Peyer's patch (tissue), 4 donors: ENCODE measurements around the gene ATP9A. TPM values are rescaled to one million over a fixed set of nuclear protein-coding genes. Genes with fewer than 3 reads are reported as not detected.

Experiments
- DNase-seq, 3 donors: peaks; one replicate each; pipeline ENCODE4 v3.0.0-alpha.2; 2017 to 2019
- H3K27ac ChIP-seq, 4 donors: fragments of 200-600 bp; sonication (generic); one replicate each; pipeline ENCODE4 v1.5.1; 2016 to 2019
- H3K27me3 ChIP-seq, 2 donors: fragments of 200-600 bp; sonication (generic); one replicate each; pipeline ENCODE4 v1.5.1; 2019
- H3K36me3 ChIP-seq, 3 donors: fragments of 200-600 bp; sonication (generic); one replicate each; pipeline ENCODE4 v1.5.1; 2016 to 2019
- H3K4me1 ChIP-seq, 4 donors: fragments of 200-600 bp; sonication (generic); one replicate each; pipeline ENCODE4 v1.5.1; 2016 to 2019
- H3K4me3 ChIP-seq, 4 donors: fragments of 200-600 bp; sonication (generic); 1 replicate in 3 of 4; 2 replicates in 1 of 4; pipeline ENCODE4 v1.5.1; 2016 to 2019; ENCODE audit warnings: mild to moderate bottlenecking in 1 of 4
- H3K9me3 ChIP-seq, 4 donors: fragments of 200-600 bp; sonication (generic); one replicate each; pipeline ENCODE4 v1.5.1; 2016 to 2019; ENCODE audit warnings: mild to moderate bottlenecking in 1 of 4
- CTCF ChIP-seq, 6 experiments: fragments of 450-650 bp in 4 of 6; fragments of 200-600 bp in 2 of 6; sonication (generic) in 1 of 6; IDR thresholded peaks; one replicate each; pipeline ENCODE4 v1.5.1; 2017 to 2019; ENCODE audit warnings: antibody characterized with exemption in 6 of 6, mild to moderate bottlenecking in 3 of 6, moderate library complexity in 1 of 6
- POLR2A ChIP-seq, 2 donors: fragments of 450-650 bp; IDR thresholded peaks; one replicate each; pipeline ENCODE4 v1.5.1; 2017; ENCODE audit warnings: antibody characterized with exemption in 2 of 2, mild to moderate bottlenecking in 2 of 2, moderate library complexity in 2 of 2
- total RNA-seq, 4 donors: library from RNA; depleted of rRNA; stranded (reverse); fragments of >200 nt; gene quantifications; one replicate each; pipeline ENCODE4 v1.1.0, GENCODE V29; 2016

ATP9A gene
- total RNA-seq, 4 donors from 2014 or later = 27.2 to 73.1 (median 48.7) TPM

GRCh38 chr20:51802170-51802751, 34.1 kb upstream of the ATP9A start, which contains the start of gene SALL4:
SALL4 (minus strand) TSS chr20:51802521; CDS start chr20:51802408, 113 bp downstream.
- Histone ChIP-seq H3K27me3 (peaks cover 0 to 21% of the 10 kb centered on the region in 2 donors), H3K36me3 (no peaks in the 10 kb centered on the region), H3K27ac (no peak within 1 kb of the TSS), H3K9me3 (no peaks in the 10 kb centered on the region), H3K4me1 (peaks cover 3 to 27% (median 8%) of the 10 kb centered on the region in 4 donors), H3K4me3 (peak within 1 kb of the TSS; percentile 15 to 49 (median 38))
- no peak for DNase-seq
- no peak for TF ChIP-seq POLR2A (IDR thresholded peaks at IDR 0.05)
- TF ChIP-seq CTCF (IDR thresholded peaks at IDR 0.05) = no peak

GRCh38 chr20:51801823-51802123, 33.6 kb upstream of the ATP9A start:
- no peaks in the 10 kb centered on the region for H3K36me3 ChIP-seq
- no peak for DNase-seq
- peaks cover 3 to 27% (median 8%) of the 10 kb centered on the region in 4 donors for H3K4me1 ChIP-seq
- no peak overlapping the region for H3K27ac ChIP-seq
- peak overlapping the region; percentile 15 to 49 (median 38) for H3K4me3 ChIP-seq
- H3K27me3 ChIP-seq = peaks cover 0 to 21% of the 10 kb centered on the region in 2 donors
- H3K9me3 ChIP-seq = no peaks in the 10 kb centered on the region
- no peak for TF ChIP-seq CTCF (IDR thresholded peaks at IDR 0.05)
- no peak for TF ChIP-seq POLR2A (IDR thresholded peaks at IDR 0.05)

- Histone ChIP-seq H3K4me1 (peaks cover 3 to 27% (median 8%) of the 10 kb centered on the region in 4 donors), H3K27me3 (peaks cover 0 to 21% of the 10 kb centered on the region in 2 donors), H3K36me3 (no peaks in the 10 kb centered on the region), H3K9me3 (no peaks in the 10 kb centered on the region), H3K27ac (no peak overlapping the region), H3K4me3 (peak overlapping the region; percentile 15 to 49 (median 38))
- no peak for DNase-seq
- TF ChIP-seq POLR2A (IDR thresholded peaks at IDR 0.05) = no peak
- no peak for TF ChIP-seq CTCF (IDR thresholded peaks at IDR 0.05)
Measured at GRCh38 chr20:51801122-51801822, 33.1 kb upstream of the ATP9A start.

- Histone ChIP-seq H3K27me3 (peaks cover 0 to 21% of the 10 kb centered on the region in 2 donors), H3K36me3 (no peaks in the 10 kb centered on the region), H3K9me3 (no peaks in the 10 kb centered on the region), H3K27ac (no peak overlapping the region), H3K4me3 (peak overlapping the region; percentile 15 to 49 (median 38)), H3K4me1 (peaks cover 3 to 27% (median 8%) of the 10 kb centered on the region in 4 donors)
- no peak for TF ChIP-seq POLR2A (IDR thresholded peaks at IDR 0.05)
- no peak for TF ChIP-seq CTCF (IDR thresholded peaks at IDR 0.05)
- DNase-seq = no peak
Measured at GRCh38 chr20:51800872-51801121, 32.6 kb upstream of the ATP9A start.

- Histone ChIP-seq H3K36me3 (no peaks in the 10 kb centered on the region), H3K9me3 (no peaks in the 10 kb centered on the region), H3K27me3 (peaks cover 0 to 21% of the 10 kb centered on the region in 2 donors), H3K4me3 (peak overlapping the region; percentile 15 to 49 (median 38)), H3K4me1 (peaks cover 3 to 27% (median 8%) of the 10 kb centered on the region in 4 donors), H3K27ac (no peak overlapping the region)
- peak; percentile 18 to 81 (median 78) for DNase-seq
- TF ChIP-seq POLR2A (IDR thresholded peaks at IDR 0.05) (no peak), CTCF (IDR thresholded peaks at IDR 0.05) (peak in 5 of 6 experiments; percentile 17 to 77 (median 67))
Measured at GRCh38 chr20:51800060-51800871, 32.1 kb upstream of the ATP9A start.
